Measurements from ENCODE around the gene TMEM218. TPM values are rescaled to one million over a fixed set of nuclear protein-coding genes. Genes with fewer than 3 reads are reported as not detected.

TMEM218 gene
- total RNA-seq, 2 donors from 2014 or later: 8.3 to 15.3 TPM

GRCh38 chr11:125083312-125084056 lies 27.9 kb downstream of the TMEM218 start:
- Histone ChIP-seq H3K4me3 (no peak overlapping the region), H3K36me3 (no peaks in the 10 kb centered on the region), H3K4me1 (no peaks in the 10 kb centered on the region), H3K9me3 (no peaks in the 10 kb centered on the region), H3K27me3 (no peaks in the 10 kb centered on the region), H3K27ac (no peak overlapping the region)
- DNase-seq (ENCODE audit: low spot score): peak; percentile 21
- no peak for TF ChIP-seq CTCF (IDR thresholded peaks at IDR 0.05)

DNA sequence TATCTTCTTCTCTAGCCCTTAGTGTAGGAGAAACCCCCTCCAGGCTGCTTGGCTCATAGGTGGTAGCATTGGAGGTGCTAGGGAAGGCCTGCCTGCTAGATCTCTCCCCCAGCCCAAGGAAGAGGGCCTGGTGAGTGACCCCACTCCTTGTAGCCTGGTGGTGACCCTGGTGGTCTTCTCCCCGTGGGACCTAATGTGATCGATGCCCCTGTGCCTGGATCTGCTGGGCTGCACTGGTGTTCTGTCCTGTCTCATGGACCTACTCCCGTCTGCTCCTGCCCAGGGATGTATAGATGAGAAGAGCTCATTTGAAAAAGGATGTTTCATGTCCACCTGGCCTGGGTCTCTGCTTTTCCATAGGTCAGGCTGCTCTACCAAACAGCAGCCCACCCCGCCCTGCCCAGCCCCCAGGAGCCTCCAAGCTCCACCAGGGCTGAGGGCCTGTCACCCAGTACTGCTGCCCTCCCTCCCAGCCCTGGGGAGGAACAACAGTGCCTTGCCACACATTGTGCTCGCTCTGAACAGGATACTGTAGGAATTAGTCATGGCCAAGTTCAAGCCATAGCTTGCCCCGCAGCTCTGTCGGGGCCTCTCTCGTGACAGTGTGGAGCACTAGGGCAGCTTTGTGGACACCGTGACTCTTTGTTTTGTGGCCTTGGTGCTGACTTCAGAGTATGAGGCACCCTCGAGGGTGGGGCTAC lies 28.7 kb downstream of the TMEM218 start:
- Histone ChIP-seq H3K27me3 (no peaks in the 10 kb centered on the region), H3K9me3 (no peaks in the 10 kb centered on the region), H3K4me1 (no peaks in the 10 kb centered on the region), H3K4me3 (no peak overlapping the region), H3K27ac (no peak overlapping the region), H3K36me3 (no peaks in the 10 kb centered on the region)
- DNase-seq (ENCODE audit: low spot score): peak; percentile 34
- TF ChIP-seq CTCF (IDR thresholded peaks at IDR 0.05): no peak

DNA sequence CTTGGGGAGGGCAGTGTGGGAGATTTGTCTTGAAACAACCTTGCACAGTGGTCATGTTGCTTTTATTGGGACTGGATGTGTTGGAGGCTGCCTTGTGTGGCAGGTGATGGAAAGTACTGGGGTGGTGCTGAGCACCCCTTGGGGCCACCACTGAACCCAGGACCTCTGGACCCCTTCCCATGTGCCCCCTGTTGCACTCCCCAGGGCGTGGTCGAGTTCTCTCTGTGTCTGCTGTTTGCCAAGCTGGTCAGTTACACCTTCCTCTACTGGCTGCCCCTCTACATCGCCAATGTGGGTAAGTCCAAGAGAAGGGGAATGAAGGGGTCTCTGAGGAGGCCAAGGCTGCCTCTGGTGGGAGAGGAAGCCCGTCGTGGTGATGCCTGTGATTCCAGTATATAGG lies 29.4 kb downstream of the TMEM218 start:
- Histone ChIP-seq H3K27me3 (no peaks in the 10 kb centered on the region), H3K4me3 (no peak overlapping the region), H3K9me3 (no peaks in the 10 kb centered on the region), H3K4me1 (no peaks in the 10 kb centered on the region), H3K36me3 (no peaks in the 10 kb centered on the region), H3K27ac (no peak overlapping the region)
- no peak for TF ChIP-seq CTCF (IDR thresholded peaks at IDR 0.05)
- no peak for DNase-seq (ENCODE audit: low spot score)

DNA sequence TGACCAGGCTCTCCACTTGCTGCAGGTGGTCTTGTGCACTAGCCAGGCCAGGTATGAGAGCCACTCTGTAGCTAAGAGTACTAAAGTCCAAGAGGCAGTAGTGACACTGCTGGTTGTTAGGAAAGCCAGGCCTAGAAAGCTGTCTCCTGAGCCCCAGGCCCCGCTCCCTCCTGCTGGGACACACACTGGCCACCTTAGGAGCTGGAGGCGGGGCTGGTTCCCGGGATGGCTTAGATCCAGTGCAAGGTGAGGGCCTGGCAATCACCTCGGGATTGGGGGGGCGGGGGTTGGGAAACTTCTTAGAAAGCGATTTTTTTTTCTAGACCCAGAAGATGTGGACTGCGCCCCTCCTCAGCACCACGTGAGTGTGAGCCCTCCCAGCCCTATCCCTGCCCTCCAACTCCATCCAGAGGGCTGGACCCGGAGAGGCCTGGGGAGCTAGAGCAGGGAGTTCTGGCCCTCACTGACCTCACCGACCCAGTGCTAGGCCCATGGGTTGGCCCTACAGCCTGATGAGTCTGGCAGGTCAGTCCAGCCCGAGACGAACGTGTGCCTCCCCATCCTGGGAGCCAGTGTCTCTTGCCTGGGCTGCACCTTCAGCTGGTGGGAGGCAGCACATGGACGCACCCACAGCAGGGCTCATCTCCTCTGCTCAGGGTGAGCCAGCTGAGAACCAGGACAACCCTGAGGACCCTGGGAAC lies 30.2 kb downstream of the TMEM218 start:
- H3K27ac ChIP-seq: no peak overlapping the region
- DNase-seq (ENCODE audit: low spot score): peak; percentile 44
- TF ChIP-seq CTCF (IDR thresholded peaks at IDR 0.05): no peak
- H3K36me3 ChIP-seq: no peaks in the 10 kb centered on the region
- H3K27me3 ChIP-seq: no peaks in the 10 kb centered on the region
- no peak overlapping the region for H3K4me3 ChIP-seq
- no peaks in the 10 kb centered on the region for H3K9me3 ChIP-seq
- H3K4me1 ChIP-seq: no peaks in the 10 kb centered on the region

DNA sequence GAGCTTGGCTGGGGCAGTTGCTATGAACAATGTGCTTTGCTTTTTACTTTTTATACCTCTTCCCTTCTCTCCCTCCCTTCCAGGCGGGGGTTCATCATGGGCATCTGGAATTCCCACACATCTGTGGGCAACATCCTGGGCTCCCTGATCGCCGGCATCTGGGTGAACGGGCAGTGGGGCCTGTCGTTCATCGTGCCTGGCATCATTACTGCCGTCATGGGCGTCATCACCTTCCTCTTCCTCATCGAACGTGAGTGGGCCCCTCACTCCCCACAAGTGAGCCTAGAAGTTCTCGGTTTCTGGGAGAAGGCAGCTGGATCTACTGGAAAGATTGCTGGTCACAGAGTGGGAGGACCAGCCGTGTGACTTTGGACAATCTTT lies 30.9 kb downstream of the TMEM218 start:
- Histone ChIP-seq H3K4me3 (no peak overlapping the region), H3K9me3 (no peaks in the 10 kb centered on the region), H3K36me3 (no peaks in the 10 kb centered on the region), H3K27me3 (no peaks in the 10 kb centered on the region), H3K4me1 (no peaks in the 10 kb centered on the region), H3K27ac (no peak overlapping the region)
- peak; percentile 51 for DNase-seq (ENCODE audit: low spot score)
- TF ChIP-seq CTCF (IDR thresholded peaks at IDR 0.05): no peak

Data from right atrium auricular region (tissue), 2 donors.